NCI-H2227 (cell line): ENCODE data around the gene MAPT.
"Not testable (repeated sequence)": the region's sequence is repeated elsewhere in the genome, so short reads cannot be mapped to it uniquely, and the experiment has no call there.

Experiments
- DNase-seq: peaks from one replicate; lab custom pipeline; 2025; ENCODE audit not compliant: unreplicated experiment; lab: John Stamatoyannopoulos, UW

Gene MAPT

DNA sequence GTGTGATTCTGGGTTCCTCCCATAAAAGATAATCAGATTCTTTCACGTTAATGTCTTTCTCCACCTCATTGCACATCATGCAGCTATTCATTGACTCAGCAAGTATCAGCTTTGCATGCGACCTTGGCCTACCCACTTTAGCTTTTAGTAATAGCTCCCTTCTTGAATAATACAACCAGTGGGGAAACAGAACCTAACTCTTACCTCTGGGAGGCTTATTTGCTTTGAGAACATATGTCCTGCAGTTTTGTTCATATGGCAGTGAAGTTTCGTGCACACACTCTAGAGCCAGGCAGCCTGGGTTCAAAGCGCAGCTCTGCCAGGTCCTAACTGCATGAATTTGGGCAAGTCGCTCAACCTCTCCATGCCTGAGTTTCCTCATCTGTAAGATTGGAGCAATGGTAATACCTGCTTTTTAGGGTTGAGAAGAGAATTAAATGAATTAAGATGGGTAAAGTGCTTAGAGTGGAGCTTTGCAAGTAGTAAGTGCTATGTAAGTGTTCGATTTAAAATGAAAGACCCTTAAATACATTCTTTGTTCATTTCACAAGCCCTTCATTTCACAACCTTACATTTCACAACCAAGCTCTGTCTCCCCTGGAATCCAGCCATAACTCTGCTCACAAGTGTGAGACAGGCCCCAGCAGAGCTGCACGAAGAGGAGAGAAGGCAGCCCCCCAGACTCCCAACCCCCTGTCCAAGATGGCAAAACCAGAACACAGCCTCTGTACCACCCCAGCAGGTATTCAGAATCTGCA, 29.3 kb downstream of the MAPT start:
- DNase-seq = no peak

DNA sequence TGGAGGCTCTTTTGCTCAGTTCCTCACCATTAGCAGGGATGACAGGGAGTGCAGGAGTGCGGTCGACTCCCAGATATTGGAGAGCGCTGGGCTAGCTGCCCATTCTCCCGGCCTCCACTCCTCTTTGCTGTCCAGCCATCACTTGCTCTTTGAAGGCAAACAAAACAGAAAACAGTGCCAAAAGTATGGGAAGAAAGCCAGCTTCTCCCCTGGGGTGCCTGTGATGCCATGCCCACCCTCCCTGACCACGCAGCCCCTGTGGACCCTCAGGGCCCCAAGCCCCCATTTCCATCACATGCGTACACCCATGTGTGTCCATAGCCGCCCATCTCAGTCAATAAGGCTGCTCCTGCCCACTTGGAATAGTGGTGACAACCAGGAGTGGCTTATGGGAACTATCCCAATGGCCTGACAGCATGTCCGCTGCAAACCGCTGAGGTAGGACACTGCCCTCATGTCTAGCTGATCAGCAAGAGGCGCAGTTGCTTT, 30.0 kb downstream of the MAPT start:
- DNase-seq = no peak

DNA sequence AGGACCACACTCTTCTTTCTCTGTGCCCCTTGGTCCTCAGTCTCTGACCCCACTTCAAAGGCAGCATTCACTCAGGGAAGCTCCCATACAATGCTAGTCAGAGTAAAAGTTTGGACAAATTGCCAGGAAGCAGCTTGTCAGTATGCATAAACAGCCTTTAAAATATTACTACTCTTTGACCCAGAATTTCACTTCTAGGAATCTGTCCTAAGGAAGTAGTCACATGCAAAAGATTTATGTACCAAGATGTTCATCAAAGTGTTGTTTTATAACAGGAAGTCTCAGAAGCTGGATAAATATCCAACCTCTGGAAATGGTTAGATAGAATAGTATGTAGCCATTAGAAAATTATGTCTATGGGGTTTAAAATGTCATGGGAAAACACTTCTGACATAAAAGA, 31.0 kb downstream of the MAPT start:
- no peak for DNase-seq

DNA sequence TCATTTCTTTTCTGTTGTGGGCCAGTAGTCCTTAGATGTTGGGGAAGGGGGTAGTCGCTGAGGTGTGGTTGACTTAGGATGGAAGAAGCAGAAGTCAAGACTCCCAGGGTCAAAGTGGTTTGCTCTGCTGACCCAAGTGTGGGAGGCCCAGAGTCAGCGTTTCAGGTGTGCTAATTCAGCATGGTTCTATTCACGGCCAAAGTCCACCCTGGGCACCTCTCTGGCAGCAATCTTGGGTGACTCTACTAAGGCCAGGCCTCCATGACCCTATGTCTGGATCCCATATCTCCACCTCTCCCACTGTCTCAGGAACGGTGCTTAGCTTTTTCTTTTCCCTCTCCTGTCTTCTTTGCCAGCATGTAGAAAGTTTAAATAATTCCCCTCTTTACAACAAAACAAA, 32.9 kb downstream of the MAPT start:
- DNase-seq = no peak

DNA sequence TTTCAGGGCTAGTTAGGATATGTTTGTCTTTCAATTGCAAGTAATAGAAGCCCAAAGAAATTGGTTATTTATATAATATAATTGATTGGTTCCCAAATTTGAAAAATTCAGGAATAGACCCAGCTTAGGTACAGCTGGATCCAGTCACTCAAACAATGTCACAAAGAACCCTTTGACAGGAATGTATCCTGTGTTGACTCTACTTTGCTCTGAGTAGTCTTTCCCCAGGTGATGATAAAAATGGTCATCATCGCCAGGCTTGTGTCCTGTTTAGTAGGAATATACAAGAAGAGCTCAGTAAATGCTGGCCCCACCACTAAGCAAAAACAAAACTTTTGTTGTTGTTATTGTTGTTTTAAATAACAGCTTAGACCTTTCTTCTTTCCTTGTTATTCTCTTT, 35.0 kb downstream of the MAPT start:
- no peak for DNase-seq

DNA sequence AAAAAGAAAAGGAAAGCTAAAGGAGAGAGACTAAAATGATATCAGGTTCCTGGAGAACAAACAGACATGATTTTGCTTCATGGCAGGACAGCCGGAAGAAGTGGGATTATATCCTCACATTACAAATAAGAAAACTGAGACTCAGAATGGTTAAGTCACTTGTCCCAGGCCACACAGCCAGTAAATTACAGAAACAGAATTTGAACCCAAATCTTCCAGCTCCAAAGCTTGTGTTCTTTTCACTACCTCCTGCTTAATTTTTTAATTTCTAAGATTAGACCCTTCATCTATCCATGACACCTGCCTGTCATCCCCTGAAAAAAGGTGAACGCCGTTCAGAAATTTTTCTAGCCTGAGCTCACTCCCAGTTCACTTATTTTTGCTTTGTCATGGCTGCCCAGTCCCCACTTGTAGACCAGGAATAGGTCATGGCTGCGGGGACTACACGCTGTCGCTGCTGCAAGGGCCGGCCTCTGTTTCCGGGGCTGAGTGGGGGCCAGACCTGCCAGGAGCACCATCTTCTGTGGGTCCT, 36.1 kb downstream of the MAPT start:
- DNase-seq = no peak

DNA sequence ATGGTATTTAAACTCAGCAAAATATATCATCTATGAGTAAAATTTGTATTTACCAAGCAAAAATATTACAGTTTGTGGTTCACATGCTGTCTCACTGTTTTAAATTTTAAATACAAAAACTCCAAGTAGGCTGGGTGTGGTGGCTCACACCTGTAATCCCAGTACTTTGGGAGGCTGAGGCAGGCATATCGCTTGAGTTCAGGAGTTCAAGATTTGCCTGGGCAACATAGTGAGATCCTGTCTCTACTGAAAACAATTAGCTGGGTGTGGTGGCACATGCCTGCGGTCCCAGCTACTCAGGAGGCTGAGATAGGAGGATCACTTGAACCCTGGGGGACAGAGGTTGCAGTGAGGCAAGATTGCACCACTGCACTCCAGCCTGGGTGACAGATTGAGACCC, 37.3 kb downstream of the MAPT start:
- no peak for DNase-seq

DNA sequence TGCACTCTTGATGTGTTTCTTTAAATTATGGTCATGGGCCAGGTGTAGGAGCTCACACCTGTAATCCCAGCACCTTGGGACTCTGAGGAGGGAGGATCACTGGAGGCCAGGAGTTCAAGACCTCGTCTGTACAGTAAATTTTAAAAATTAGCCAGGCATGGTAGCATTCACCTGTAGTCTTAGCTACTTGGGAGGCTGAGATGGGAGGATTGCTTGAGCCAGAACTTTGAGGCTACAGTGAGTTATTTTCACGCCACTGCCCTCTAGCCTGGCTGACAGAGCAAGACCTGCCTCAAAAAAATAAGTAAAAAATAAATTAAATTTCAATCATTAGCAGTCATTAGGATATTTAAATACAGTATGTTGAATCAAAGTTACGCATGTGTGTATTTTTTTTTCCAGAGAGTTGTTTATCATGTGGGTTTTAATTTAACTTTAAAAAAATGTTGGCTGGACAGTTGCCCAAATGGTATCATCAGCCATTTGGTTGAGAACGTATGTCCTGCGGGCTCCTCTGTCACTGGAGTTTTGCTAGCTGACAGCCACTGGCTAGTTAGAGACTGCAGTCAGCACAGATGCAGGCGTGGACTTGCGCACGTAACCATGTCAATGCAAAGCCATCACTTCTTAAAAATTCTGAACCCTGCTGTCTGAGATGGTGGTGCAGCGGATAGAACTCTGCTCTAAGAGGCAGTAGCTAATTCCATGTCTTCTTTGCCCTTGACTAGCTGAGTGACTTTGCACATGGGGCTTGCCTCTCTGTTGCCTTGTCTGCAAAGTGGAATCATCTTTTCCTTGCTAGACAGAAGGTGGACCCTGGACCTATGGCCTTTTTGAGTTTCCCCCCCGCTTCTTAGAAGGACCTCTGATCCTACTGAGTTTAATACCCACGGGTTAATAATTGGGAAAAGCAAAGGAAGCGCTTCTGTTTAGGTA, 40.0 kb downstream of the MAPT start:
- no peak for DNase-seq

DNA sequence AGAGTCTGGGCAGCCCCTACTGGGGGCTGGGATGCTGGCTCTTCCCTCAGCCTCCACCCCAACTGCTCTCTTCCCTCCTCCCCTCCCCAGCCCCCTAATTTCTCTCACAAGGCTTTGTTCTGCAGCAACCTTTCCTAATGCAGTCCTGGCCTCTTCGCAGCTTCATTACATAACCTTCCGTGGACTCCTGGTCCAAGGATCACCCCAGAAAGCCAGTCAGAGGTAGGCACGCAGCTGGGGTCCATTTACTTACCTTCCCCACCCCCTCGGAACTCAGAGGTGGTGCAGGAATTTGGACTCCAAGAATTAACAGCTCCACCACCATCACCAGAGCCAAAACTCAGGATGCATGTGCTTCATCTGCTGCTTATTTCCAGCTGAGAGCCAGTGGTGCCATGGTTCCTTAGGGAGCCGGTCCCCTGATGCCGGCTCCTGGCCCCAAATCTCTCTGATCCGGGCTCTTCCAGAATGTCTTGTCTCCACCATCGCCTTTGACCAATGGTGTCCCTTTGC, 40.9 kb downstream of the MAPT start:
- DNase-seq = no peak

DNA sequence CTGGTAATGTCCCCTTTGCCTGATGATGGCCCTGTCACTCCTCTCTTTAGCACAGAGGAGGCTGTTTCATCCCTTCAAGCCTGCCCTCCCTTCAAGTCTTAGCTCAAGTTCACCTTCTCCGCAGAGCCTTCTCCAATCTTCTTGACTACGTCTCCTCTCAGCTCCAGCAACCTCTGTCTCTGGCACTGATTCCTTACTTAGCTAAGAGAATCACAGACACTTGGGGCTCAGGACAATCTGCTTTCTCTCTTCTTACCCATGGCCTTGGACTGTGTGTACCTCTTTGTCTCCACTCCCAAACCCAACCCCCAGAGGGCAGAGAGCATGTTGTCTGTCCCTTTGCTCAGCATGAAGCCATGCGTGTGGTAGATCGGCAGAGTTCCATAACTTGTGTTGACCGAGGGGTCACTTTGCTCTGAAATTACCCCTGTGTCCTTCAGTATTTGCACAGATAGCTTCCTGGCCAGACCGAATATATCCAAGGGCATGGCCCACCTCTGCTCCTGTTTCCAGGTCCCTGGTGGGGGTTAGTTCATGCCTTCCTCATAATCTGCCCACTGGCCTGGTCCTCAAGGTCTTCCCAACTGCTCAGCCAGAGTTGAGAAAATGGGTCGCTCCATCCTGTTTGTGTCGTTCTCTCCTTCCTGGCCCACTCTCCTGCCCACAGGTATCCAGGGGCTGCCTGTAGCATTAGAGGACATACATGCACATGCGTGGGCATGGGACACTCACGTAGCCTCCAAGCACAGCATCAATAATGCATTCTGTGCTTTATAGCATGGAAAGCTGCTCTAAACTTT, 41.6 kb downstream of the MAPT start:
- no peak for DNase-seq

DNA sequence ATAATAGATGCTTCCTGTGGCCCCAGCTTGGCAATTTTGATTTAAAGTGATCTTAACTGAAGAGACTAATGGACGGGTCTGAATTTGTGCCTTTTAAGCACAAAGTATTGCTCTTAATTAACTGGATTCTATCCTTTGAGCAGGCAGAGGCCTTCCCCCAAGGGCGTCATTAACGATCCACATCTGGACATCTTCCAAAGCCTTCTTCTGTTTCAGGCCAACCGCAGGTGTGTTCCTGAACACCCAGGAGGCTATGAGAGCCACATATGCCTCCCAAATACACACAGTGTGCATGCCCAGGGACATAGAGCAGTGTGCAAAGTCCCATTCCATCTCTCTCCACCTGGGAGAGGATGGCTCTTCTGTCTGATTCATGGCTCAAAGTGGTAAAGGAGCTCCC, 42.3 kb downstream of the MAPT start:
- no peak for DNase-seq

DNA sequence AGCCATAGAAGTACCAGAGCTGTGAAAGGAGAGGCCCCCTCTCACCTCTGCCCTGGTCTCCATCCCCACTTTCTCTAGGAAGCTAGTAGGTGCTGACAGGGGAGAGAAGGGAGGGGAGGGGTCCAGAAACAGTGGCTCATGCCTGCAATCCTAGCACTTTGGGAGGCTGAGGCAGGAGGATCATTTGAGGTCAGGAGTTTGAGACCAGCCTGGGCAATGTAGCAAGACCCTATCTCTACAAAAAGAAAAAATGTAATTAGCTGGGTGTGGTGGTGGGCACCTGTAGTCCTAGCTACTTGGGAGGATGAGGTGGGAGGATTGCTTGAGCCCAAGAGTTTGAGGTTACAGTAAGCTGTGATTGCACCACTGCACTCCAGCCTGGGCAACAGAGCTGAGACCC, 42.8 kb downstream of the MAPT start:
- DNase-seq = not testable (repeated sequence)

DNA sequence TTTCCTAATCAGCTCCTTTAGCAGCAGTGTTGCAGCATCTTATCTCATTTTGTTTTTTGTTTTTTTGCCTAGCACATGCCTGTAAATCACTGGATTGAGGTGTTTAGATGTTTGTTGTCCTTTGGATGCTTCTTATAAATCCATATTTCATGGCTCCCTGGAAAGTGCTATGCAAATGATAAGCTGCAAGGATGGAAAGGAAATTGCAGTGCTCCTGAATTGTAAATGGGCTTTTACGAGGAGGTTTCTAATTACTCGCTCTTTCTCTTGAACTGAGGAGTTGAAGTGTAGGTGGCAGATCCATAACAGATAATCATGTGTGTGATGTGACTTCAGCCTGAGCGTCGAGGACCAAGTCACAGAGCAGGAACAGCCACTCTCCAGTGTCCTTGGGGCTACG, 45.0 kb downstream of the MAPT start:
- no peak for DNase-seq

DNA sequence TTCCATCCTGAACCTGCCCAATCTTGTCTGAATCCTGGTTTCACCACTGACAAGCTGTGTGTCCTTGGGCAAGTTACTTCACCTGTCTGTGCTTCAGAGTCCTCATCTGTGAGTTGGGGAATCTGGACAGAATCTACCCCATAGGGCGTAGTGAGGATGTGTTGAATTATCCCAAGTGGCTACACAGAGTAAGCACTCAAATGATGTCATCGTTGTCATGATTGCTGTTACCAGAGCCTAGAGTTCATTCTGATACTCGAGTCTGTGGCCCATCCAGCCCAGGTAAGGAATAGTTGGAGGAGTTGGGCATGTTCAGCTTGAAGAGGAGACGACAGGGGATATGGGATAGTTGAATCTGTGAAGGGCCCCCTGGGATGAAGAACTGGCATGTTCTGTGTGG, 45.9 kb downstream of the MAPT start:
- DNase-seq = no peak

DNA sequence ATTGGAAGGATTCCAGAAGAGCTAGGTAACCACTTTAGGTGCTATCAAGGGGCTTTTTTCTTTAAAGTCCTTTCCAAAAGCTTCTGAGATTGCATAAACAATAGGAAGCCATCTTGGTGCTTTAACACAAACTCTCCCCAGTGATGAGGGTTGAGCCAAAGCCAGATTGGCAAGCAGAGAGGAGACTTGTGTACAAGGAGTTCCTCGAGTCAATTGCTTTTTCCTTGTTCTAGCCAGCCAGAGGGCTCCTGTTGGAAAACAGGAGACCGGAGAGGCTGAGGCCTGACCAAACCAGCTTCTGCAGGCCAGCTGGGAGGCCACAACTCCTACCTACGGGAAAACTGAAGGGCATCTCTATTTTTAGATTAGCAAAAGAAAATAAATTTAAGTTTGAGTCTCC, 46.5 kb downstream of the MAPT start:
- DNase-seq = no peak

DNA sequence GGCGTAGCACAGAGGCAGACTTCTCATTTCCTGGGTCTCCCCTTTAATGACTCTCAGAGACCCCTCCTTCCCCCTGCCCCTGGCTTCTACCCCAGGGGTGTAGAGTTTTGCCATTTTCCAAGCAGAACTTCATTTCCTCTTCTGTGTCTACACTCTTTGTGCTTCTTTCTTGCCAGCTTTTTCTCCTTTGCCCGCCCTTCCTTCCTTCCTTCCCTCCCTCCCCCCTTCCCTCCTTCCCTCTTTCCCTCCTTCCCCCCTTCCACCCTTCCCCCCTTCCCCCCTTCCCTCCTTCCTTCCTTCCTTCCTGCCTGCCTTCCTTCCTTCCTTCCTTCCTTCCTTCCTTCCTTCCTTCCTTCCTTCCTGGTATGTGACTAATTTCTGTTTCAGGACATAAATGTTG, 47.0 kb downstream of the MAPT start:
- DNase-seq = no peak

DNA sequence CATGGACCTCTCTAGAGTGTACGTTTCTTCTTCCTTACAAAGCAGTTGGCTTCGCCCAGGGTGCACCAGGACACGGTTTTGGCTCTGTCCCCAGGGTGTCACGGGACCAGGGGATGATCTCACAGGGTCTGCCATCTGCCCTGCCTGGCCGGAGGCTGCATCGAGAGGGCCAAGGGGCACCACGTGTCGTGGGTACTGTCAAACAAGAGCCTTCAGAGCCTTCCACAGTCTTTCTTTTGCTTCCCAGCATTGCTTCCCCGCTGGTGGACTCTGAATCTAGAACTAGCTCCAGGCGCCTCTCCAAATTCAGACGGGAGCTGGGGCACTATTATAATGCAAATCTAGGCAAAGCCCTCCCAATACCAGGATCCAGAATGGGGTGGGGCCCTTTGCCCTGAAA, 47.9 kb downstream of the MAPT start:
- DNase-seq = no peak

DNA sequence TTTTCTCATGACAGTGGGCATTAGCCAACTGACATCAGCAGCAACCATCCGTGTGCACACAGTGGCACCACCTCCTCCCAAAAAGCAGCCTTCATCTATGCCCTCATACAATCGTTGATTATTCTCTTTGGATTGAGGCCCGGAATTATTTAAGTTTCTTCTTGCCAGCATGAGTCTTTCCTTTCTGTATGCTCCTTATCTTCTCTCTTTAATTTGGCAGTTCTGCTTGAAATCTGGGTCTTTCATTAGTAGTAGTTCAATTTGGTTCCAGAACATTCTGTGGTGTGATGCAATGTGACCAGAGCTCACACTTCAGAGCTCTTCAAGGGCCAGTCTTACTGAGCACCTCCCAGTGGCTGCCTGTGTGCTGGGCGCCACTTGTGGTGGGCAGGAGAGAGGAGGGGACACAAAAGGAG, 52.5 kb downstream of the MAPT start:
- no peak for DNase-seq

DNA sequence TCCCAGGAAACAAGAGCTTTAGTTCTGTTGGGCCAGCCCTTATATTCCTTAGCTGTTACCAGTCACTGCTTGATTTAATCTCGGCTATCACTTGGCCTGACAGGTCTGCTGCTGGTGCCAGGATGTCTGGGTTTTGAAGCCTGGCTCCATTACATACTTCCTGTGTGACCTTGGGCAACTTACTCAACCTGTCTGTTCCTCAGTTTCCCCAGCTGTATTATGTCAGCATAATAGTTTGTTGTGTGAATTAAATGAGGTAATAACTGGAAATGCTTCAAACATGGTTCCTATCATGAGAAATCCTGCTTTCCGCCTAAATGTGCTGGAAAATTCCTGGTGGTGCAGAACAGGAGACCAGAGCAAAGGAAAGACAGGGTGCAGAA, 54.1 kb downstream of the MAPT start:
- DNase-seq = no peak

DNA sequence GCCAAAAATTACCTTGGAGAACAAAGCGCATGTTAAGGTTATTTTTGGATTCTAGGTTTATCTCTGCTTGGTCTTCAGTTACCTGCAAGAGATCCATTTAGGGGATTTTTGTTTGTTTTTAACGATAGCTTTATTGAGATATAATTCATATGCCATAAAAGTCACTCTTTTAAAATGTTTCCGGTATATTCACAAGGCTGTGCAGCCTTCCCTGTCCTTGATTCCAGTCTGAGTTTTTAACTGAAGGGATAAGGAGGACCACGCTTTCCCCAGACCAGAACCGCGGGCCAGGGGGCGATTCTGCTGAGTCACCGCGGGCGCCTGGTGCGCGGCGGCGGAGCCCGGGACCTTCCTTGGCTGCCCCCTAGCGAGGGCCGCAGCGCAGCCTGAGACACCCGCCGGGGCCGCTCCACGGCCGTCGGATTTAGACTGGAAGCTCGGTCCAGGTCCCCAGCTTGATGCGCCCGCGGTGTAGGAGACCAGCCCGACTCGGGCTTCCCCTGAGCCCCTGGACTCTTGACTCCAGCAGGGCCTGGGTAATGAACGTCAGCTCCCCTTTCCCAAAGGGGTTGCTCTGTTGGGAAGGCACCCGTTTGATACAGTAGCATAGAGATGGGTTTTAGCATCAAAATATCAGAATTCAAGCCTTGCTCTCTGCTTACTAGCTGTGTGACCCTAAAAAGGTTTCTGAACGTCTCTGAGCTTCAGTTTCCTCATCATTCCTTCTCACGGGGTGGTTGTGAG, 54.7 kb downstream of the MAPT start:
- no peak for DNase-seq
